AG08396 (cell line): ENCODE measurements around the gene IRF7.

Experiments
- DNase-seq: peaks from one replicate; pipeline ENCODE4 v3.0.0; 2012; ENCODE audit warnings: low spot score, mixed read lengths

Gene IRF7

GRCh38 chr11:620935-621814 is 5.4 kb upstream of the IRF7 start:
- DNase-seq: no peak

- DNase-seq: no peak
Observed at GRCh38 chr11:620201-620600, 4.5 kb upstream of the IRF7 start.

- DNase-seq: no peak
Observed at GRCh38 chr11:619628-620050, 3.9 kb upstream of the IRF7 start.

GRCh38 chr11:618856-619627 is 3.3 kb upstream of the IRF7 start:
- no peak for DNase-seq

DNA sequence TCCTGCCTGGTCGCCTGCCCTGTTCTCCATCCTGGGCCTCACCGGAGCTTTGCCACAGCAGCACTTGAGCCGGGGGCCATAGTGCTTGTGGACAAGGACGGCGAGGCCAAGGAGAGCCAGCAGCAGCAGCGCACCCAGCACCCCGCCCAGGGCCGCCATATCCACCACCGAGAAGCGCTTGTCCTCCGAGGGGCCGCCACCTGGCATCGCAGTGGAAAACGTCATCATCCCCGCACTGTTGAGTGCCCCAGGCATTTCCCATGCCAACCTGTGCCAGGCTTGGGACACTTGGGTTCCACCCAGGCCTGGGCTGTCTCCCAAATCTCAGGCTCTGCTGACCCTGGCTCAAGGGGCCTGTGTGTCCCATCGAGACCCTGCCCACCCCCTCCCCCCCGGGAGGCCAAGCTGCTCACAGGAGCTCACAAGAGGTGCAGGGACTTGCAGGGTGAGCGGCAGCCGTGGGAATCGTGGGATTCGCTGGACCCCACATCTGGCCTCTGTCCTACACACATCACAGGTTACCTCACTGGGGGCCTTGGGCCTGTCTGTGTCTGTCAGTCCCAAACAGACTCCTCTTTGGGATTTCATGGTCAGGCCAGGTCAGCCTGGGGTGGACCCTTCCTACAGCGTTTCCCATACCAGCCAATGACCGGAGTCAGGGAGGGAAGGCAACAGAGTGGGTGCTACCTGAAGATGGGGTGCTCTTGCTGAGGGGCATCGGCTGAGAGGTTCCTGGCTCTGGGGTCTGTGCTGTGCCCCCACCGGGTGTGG is 2.3 kb upstream of the IRF7 start:
- no peak for DNase-seq

DNA sequence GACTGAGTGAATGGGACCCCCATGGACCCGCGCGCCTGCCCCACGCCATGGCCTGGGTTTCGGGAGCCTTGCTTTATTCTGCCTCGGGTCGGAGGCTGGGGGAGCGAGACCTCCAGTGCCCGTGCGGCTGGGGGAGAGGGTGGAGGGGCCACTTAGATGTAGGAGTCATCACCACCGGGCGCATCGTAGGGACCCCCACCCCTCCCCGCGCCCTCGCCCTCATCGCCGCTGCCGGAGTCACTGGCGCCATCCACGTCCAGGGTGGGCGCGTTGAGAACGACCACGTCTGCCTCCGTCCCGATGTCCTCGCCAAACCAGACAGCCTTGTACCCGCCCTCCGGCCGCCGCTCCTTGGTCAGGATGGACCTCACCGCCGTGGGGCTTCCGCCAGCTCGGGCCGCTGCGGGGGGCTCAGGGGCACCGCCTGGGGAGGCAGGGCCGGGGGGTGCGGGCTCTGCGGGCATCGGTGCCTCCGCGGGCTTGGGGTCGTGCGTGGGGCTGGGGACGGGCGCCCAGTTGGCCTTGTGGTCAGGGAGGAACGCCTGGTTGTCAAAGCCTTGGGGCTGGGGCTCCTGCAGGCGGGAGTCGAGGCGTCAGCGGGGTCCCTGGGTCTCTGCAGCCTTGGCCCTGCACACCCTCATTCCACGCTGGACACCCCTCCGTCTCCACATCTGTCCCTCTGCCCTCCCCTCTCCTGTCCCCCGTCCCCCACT is 1.6 kb upstream of the IRF7 start:
- DNase-seq: no peak

DNA sequence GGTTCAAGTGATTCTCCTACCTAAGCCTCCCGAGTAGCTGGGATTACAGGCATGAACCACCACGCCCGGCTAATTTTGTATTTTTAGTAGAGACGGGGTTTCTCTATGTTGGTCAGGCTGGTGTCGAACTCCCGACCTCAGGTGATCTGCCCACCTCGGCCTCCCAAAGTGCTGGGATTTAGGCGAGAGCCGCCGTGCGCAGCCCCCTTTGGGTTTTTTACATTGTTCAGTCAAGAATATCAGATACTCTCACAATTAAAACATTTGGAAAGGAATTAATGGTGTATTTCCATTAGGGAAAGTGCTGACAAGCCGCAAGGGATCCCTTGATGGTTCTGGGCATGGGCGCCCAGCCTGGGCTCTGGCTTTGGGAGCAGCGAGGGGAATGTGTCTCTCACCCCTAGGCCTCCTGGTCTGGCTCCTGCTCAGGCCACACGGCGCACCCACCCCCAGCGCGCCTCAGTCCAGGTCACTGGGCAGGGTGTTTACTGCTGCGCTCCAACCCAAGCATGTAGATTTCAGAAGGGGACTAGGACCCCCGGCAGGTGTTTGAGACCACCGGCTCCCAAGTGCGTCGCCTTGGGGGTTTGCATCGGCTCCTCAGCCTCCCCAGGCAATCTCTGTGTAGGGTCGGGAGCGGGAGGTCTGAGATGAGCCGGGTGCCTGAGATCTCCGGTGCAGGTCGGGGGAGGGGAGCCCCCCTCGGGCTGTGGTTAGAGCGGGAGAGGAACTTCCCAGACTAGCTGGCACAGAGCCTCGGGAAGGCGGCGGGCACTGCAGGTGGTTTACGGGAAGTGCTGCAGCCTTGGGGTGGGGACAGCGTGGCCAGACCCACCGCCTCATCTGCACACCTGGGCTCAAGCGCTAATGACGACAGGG is 809 bp upstream of the IRF7 start:
- no peak for DNase-seq

GRCh38 chr11:614623-615503 is 887 bp downstream of the IRF7 start:
- no peak for DNase-seq

GRCh38 chr11:614021-614622 is 1.6 kb downstream of the IRF7 start:
- no peak for DNase-seq

GRCh38 chr11:613369-613968 is 2.3 kb downstream of the IRF7 start:
- no peak for DNase-seq

DNA sequence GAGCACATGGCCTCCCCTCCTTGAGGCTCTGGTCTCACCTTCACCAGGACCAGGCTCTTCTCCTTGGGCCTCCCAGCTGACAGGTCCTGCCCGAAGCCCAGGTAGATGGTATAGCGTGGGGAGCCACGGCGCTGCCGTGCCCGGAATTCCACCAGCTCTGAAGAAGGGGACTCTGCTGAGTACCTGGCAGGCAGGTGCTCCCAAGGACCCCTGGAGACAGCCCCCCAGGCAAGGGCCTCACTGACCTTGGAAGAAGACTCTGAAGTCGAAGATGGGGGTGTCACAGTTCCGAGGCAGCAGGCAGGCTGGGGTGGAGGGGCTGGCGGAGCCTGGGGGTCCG is 2.8 kb downstream of the IRF7 start:
- no peak for DNase-seq

- DNase-seq: no peak
Observed at GRCh38 chr11:612201-612960, 3.4 kb downstream of the IRF7 start.

DNA sequence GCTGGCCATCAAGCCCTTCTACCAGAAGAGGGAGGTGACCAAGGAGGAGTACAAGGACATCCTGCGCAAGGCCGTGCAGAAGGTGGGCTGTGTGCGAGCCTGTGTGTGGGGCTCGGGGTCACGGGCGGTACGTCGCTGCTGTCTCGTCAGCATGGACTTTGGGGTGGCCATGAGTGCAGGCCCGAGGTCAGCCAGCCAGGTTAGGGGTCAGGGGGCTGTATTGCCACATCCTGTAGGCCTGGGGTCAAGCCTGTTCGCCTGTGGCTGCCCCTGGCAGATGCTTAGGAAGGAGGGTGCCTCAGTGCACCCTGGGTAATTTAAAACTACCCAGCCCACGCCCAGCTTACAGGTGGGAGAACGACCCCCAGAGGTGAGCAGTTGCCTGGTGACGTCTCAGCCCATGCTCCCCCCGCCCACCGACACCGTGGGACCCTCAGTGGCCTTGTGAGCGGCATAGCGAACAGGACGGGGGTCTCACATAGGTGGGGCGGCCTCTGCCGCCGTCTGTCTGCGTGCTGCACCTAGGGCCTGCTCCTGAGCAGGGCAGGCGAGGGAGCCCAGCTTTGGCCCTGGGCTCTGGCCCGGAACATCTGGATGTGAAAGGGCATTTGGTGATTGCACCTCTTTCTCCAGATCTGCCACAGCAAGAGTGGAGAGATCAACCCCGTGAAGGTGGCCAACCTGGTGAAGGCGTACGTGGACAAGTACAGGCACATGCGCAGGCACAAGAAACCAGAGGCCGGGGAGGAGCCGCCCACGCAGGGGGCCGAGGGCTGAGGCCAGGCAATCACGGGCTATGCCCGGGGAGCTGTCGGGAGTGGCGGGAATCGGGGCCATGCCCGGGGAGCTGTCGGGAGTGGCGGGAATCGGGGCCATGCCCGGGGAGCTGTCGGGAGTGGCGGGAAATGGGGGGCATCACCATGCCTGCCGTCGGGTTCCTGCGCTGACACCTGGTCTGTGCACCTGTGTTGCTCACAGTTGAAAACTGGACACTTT is 4.5 kb downstream of the IRF7 start:
- no peak for DNase-seq

DNA sequence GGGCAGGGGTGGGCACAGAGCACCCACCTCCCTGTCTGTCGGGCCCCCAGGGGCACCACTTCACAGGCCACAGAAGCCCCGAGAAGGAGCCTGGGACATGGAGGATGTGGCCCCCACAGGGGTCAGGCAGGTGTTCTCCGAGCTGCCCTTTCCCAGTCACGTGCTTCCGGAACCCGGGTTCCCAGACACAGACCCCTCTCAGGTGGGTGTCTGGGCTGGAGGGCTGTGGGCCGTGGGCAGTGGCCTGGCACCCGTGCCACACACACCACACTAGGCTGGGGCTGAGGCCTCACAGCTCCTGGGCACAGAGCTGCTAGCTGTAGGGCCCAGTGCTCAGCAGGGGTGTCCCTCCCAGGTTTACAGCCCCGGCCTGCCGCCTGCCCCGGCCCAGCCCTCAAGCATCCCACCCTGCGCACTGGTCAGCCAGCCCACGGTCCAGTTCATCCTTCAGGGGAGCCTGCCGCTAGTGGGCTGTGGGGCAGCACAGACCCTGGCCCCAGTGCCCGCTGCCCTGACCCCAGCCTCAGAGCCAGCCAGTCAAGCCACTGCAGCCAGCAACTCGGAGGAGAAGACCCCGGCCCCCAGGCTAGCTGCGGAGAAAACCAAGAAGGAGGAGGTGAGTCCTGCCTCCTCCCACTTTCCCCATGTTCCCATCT is 5.5 kb downstream of the IRF7 start:
- no peak for DNase-seq

GRCh38 chr11:609341-609811 is 6.4 kb downstream of the IRF7 start:
- no peak for DNase-seq

GRCh38 chr11:608791-609251 is 6.9 kb downstream of the IRF7 start:
- DNase-seq: no peak
